Liver (tissue), 9 donors: Measurements from ENCODE around the gene ACTRT2. TPM values are rescaled to one million over a fixed set of nuclear protein-coding genes. Genes with fewer than 3 reads are reported as not detected.

Experiments used
- DNase-seq: peaks from one replicate; pipeline ENCODE4 v3.0.0-alpha.2; 2017; ENCODE audit warnings: low spot score
- H3K27ac ChIP-seq, 2 donors: one replicate each; pipeline ENCODE4 v1.7.0; 2013; ENCODE audit warnings: inconsistent platforms in 2 of 2, low read length in 2 of 2, control low read depth in 1 of 2, low read depth in 1 of 2, mild to moderate bottlenecking in 1 of 2
- H3K27me3 ChIP-seq, 4 donors: one replicate each; pipeline versions ENCODE4 v1.6.1 to v1.7.0; 2013; ENCODE audit warnings: low read length in 3 of 4, inconsistent platforms in 1 of 4, mild to moderate bottlenecking in 1 of 4, moderate library complexity in 1 of 4; ENCODE audit not compliant: control insufficient read depth in 4 of 4, insufficient read depth in 4 of 4
- H3K36me3 ChIP-seq, 4 donors: one replicate each; pipeline versions ENCODE4 v1.6.1 to v1.7.0; 2013; ENCODE audit warnings: low read length in 3 of 4, mild to moderate bottlenecking in 3 of 4, low read depth in 1 of 4, moderate library complexity in 1 of 4; ENCODE audit not compliant: control insufficient read depth in 4 of 4, insufficient read depth in 3 of 4
- H3K4me1 ChIP-seq, 4 donors: one replicate each; pipeline versions ENCODE4 v1.6.1 to v1.7.0; 2013; ENCODE audit warnings: low read length in 3 of 4, mild to moderate bottlenecking in 3 of 4, moderate library complexity in 1 of 4; ENCODE audit not compliant: control insufficient read depth in 4 of 4, insufficient read depth in 4 of 4
- H3K4me3 ChIP-seq, 3 donors: one replicate each; pipeline versions ENCODE4 v1.6.1 to v1.7.0; 2013; ENCODE audit warnings: low read length in 3 of 3, control low read depth in 1 of 3, low read depth in 1 of 3, mild to moderate bottlenecking in 1 of 3
- H3K9ac ChIP-seq, 2 donors: one replicate each; pipeline ENCODE4 v1.7.0; 2013; ENCODE audit warnings: low read length in 2 of 2, mild to moderate bottlenecking in 2 of 2, moderate library complexity in 2 of 2, control low read depth in 1 of 2, low read depth in 1 of 2
- H3K9me3 ChIP-seq, 4 donors: one replicate each; pipeline versions ENCODE4 v1.6.1 to v1.7.0; 2013; ENCODE audit warnings: low read length in 3 of 4; ENCODE audit not compliant: control insufficient read depth in 4 of 4
- FOXA1 ChIP-seq: IDR thresholded peaks from 2 replicates; pipeline ENCODE4 v1.6.1; 2016; ENCODE audit warnings: antibody characterized with exemption
- FOXA2 ChIP-seq: IDR thresholded peaks from 2 replicates; pipeline ENCODE4 v1.6.1; 2016; ENCODE audit warnings: antibody characterized with exemption
- GABPA ChIP-seq, 2 donors: IDR thresholded peaks in 1 of 2; conservative IDR thresholded peaks in 1 of 2; 2 replicates each; pipeline ENCODE4 v1.6.1; 2016; ENCODE audit warnings: antibody characterized with exemption in 2 of 2, mild to moderate bottlenecking in 1 of 2, moderate library complexity in 1 of 2
- HNF4A ChIP-seq, 2 donors: conservative IDR thresholded peaks; 2 replicates each; pipeline ENCODE4 v1.6.1; 2016; ENCODE audit warnings: antibody characterized with exemption in 2 of 2, mild to moderate bottlenecking in 2 of 2
- HNF4G ChIP-seq: IDR thresholded peaks from 2 replicates; pipeline ENCODE4 v1.6.1; 2016; ENCODE audit warnings: antibody characterized with exemption
- JUND ChIP-seq, 2 donors: IDR thresholded peaks; 2 replicates each; pipeline ENCODE4 v1.6.1; 2016; ENCODE audit warnings: antibody characterized with exemption in 2 of 2
- RAD21 ChIP-seq, 2 donors: IDR thresholded peaks; 2 replicates each; pipeline ENCODE4 v1.6.1; 2016; ENCODE audit warnings: antibody characterized with exemption in 2 of 2, mild to moderate bottlenecking in 2 of 2
- RXRA ChIP-seq, 2 donors: IDR thresholded peaks; 2 replicates each; pipeline ENCODE4 v1.6.1; 2017 to 2018; ENCODE audit warnings: antibody characterized with exemption in 2 of 2, mild to moderate bottlenecking in 1 of 2
- SP1 ChIP-seq: IDR thresholded peaks from 2 replicates; pipeline ENCODE4 v1.6.1; 2018; ENCODE audit warnings: antibody characterized with exemption, mild to moderate bottlenecking
- TAF1 ChIP-seq: conservative IDR thresholded peaks from 2 replicates; pipeline ENCODE4 v1.6.1; 2016; ENCODE audit warnings: antibody characterized with exemption, mild to moderate bottlenecking
- WGBS: extraction: QIAGEN DNeasy Blood & Tissue Kit; methylation state at CpG from one replicate; pipeline ENCODE4 v1.1.7; 2013; 5-methylcytosine and 5-hydroxymethylcytosine counted together
- polyA plus RNA-seq, 2 donors: library from polyadenylated mRNA; stranded (reverse) in 1 of 2; unstranded in 1 of 2; fragments of 200-250 nt in 1 of 2; fragments of >200 nt in 1 of 2; fragmentation: Nextera tagmentation in 1 of 2; extraction: Ambion mirVana in 1 of 2; gene quantifications; one replicate each; pipeline versions ENCODE4 v1.2.1 to v1.2.3, GENCODE V29; 2013 to 2015
- total RNA-seq, 2 donors: library from RNA; depleted of rRNA; stranded (reverse); fragments of >200 nt; gene quantifications; one replicate each; pipeline ENCODE4 v1.2.3, GENCODE V29; 2014
- TF ChIP-seq, protein P1 (sequence below): IDR thresholded peaks from 2 replicates; pipeline ENCODE4 v1.6.1; 2016; ENCODE audit warnings: antibody characterized with exemption
- TF ChIP-seq, protein P2 (sequence below): IDR thresholded peaks from 2 replicates; pipeline ENCODE4 v1.6.1; 2016; ENCODE audit warnings: antibody characterized with exemption
- TF ChIP-seq, protein P3 (sequence below): fragments of 150-350 bp; IDR thresholded peaks from 2 replicates; pipeline ENCODE4 v1.5.1; 2017; ENCODE audit warnings: improper control_type of control experiment, low read depth, low read length; ENCODE audit not compliant: missing input control
- TF ChIP-seq, protein P4 (sequence below): IDR thresholded peaks from 2 replicates; pipeline ENCODE4 v1.6.1; 2016; ENCODE audit warnings: antibody characterized with exemption
- TF ChIP-seq, protein P5 (sequence below): IDR thresholded peaks from 2 replicates; pipeline ENCODE4 v1.6.1; 2016; ENCODE audit warnings: antibody characterized with exemption, mild to moderate bottlenecking
- donor health status: healthy.
- donor health status: healthy.
- donor health status: healthy.
- donor health status: healthy.
- donor health status: healthy.

ACTRT2 gene
- total and polyA plus RNA-seq, 4 donors: not detected

DNA sequence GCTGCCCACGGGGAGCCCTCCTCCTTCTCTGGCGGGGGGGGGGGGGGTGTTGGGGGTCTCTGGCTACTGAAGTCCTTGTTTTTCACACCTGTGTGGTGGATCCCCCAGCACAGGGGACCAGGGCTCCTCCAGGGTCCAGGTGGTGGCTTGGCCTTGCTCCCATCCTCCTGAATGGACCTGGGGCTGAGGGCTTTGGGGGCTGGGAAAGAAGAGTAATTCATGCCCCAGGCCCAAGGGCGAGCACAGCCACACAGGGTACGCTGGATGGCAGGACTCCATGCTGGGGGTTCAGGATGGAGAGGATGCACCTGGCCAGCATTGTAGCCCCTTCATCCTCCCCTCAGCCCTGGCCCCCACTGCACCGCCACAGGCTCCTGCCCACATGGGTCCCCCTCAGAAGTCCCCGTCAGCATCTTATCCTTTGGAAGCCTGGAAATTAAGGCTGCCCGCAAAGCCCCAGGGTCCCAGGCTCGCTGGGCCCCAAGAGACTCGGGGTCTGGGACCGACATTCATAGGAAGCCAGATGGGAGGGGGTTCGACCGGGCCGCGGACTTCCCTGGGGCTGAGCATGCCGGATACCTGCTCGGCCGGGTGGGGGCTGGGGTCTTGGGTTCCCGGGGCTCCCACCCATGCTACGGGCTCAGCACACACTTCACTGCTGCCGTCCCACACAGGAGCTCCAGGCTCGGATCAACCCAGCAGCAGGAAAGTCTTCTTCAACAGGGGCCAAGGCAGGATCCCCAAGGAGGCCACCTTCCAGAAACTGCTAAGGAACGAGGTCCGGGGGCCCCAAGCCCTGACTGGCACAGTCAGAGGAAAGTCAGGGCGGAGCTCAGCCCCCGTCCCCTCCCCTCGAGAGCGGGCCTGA, 49.0 kb upstream of the ACTRT2 start:
- no peak overlapping the region for H3K4me3 ChIP-seq
- no peaks in the 10 kb centered on the region for H3K9me3 ChIP-seq
- 81% methylated on average over 27 of the region's 27 CpGs for WGBS
- H3K27me3 ChIP-seq: no peaks in the 10 kb centered on the region
- no peaks in the 10 kb centered on the region for H3K4me1 ChIP-seq
- no peak overlapping the region for H3K27ac ChIP-seq
- TF ChIP-seq FOXA1 (no peak), FOXA2 (no peak), RAD21 (IDR thresholded peaks at IDR 0.05) (no peak)
- TF ChIP-seq, protein P1, sequence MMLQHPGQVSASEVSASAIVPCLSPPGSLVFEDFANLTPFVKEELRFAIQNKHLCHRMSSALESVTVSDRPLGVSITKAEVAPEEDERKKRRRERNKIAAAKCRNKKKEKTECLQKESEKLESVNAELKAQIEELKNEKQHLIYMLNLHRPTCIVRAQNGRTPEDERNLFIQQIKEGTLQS: no peak
- no peak for DNase-seq
- H3K36me3 ChIP-seq: no peaks in the 10 kb centered on the region
- H3K9ac ChIP-seq: no peak overlapping the region

DNA sequence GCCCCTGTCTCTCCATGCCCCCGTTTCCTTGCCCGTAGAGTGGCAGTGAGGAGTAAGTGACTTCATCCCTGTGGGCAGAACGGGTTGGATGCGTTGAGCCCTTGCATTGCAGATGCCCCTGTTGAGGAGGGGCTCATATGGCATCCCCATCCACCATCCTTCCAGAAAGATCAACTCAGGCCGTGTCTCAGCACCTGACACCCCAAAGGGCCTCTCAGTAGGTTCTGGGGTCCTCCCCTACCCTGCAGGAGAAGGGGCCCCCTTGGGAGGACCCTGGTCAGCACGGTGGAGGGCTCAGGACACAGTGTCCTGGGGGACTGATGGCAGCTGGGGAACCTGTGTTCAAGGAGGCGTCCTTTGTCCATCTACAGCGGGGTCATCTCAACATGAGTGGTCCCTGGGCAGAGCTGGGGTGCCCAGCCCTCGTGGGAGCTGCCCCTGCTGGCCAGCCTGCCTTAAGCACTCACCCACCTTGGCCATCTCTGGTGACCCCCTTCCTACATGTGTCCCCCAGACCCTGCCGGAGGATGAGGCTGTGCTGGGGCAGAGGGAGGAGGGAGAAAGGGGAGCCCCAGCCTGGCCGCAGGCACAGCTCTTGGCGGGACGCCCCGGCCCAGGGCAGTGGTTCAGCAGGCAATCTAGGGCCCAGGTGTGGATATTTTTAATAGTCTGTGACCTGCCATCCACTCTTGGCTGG, 48.2 kb upstream of the ACTRT2 start:
- DNase-seq: no peak
- no peaks in the 10 kb centered on the region for H3K4me1 ChIP-seq
- H3K4me3 ChIP-seq: no peak overlapping the region
- 74% methylated on average over 14 of the region's 14 CpGs for WGBS
- H3K27me3 ChIP-seq: no peaks in the 10 kb centered on the region
- TF ChIP-seq JUND (IDR thresholded peaks at IDR 0.05): no peak
- H3K9ac ChIP-seq: no peak overlapping the region
- no peaks in the 10 kb centered on the region for H3K9me3 ChIP-seq
- H3K27ac ChIP-seq: no peak overlapping the region
- no peaks in the 10 kb centered on the region for H3K36me3 ChIP-seq

DNA sequence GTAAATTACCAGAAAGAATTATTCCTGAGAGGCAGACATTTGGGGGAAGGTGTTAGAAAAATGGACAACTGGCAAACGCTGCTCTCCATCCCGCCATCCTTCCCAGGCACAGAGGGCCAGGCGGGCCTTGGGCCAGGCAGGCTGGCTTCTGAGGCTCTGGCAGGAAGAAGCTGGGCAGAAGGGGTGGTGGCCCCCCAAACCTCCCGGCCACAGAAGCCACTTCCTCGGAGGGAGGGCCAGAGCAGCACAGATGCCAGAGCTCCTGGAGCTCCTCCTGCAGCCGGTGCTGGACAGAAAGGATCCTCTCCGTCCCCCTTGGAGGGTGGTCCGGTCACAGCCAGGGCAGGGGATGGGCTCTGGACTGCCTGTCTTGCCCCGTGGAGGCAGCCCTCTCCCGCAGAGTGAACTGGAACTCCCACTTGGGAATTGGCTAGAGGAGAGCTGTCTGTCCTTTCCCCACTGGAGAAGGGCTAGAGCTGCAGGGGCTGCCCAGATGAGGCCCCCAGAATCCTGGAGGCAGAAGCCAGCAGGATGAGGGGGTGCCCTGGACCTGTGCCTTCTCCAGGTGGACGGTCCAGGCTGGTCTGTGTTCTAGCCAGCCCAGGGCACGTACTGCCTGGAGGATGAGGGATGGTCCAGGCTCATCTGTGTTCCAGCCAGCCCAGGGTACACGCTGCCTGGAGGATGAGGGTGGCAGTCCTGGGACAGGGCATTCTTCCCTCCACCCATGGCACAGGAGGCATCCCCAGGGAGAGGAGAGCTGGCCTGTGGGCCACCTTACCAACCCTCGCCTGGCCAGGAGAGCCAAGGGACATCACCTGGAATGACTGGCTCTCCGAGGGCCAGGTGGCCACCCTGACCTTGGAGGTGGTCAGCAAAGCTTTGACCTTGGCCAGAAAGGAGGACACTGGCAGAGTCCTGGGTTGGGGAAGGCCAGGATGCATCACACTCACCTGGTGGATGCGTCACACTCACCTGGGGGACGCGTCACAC, 47.4 kb upstream of the ACTRT2 start:
- Histone ChIP-seq H3K27me3 (no peaks in the 10 kb centered on the region), H3K4me1 (no peaks in the 10 kb centered on the region), H3K36me3 (no peaks in the 10 kb centered on the region), H3K9me3 (no peaks in the 10 kb centered on the region), H3K27ac (no peak overlapping the region), H3K9ac (no peak overlapping the region), H3K4me3 (no peak overlapping the region)
- no peak for DNase-seq
- TF ChIP-seq RAD21 (IDR thresholded peaks at IDR 0.05): no peak
- TF ChIP-seq FOXA2: no peak
- TF ChIP-seq, protein P2, sequence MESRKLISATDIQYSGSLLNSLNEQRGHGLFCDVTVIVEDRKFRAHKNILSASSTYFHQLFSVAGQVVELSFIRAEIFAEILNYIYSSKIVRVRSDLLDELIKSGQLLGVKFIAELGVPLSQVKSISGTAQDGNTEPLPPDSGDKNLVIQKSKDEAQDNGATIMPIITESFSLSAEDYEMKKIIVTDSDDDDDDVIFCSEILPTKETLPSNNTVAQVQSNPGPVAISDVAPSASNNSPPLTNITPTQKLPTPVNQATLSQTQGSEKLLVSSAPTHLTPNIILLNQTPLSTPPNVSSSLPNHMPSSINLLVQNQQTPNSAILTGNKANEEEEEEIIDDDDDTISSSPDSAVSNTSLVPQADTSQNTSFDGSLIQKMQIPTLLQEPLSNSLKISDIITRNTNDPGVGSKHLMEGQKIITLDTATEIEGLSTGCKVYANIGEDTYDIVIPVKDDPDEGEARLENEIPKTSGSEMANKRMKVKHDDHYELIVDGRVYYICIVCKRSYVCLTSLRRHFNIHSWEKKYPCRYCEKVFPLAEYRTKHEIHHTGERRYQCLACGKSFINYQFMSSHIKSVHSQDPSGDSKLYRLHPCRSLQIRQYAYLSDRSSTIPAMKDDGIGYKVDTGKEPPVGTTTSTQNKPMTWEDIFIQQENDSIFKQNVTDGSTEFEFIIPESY: no peak
- TF ChIP-seq, protein P1: no peak
- TF ChIP-seq, protein P3, sequence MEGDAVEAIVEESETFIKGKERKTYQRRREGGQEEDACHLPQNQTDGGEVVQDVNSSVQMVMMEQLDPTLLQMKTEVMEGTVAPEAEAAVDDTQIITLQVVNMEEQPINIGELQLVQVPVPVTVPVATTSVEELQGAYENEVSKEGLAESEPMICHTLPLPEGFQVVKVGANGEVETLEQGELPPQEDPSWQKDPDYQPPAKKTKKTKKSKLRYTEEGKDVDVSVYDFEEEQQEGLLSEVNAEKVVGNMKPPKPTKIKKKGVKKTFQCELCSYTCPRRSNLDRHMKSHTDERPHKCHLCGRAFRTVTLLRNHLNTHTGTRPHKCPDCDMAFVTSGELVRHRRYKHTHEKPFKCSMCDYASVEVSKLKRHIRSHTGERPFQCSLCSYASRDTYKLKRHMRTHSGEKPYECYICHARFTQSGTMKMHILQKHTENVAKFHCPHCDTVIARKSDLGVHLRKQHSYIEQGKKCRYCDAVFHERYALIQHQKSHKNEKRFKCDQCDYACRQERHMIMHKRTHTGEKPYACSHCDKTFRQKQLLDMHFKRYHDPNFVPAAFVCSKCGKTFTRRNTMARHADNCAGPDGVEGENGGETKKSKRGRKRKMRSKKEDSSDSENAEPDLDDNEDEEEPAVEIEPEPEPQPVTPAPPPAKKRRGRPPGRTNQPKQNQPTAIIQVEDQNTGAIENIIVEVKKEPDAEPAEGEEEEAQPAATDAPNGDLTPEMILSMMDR: no peak
- TF ChIP-seq, protein P4, sequence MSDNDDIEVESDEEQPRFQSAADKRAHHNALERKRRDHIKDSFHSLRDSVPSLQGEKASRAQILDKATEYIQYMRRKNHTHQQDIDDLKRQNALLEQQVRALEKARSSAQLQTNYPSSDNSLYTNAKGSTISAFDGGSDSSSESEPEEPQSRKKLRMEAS: no peak
- TF ChIP-seq TAF1: no peak
- no peak for TF ChIP-seq RXRA (IDR thresholded peaks at IDR 0.05)
- TF ChIP-seq HNF4G: no peak
- TF ChIP-seq, protein P5, sequence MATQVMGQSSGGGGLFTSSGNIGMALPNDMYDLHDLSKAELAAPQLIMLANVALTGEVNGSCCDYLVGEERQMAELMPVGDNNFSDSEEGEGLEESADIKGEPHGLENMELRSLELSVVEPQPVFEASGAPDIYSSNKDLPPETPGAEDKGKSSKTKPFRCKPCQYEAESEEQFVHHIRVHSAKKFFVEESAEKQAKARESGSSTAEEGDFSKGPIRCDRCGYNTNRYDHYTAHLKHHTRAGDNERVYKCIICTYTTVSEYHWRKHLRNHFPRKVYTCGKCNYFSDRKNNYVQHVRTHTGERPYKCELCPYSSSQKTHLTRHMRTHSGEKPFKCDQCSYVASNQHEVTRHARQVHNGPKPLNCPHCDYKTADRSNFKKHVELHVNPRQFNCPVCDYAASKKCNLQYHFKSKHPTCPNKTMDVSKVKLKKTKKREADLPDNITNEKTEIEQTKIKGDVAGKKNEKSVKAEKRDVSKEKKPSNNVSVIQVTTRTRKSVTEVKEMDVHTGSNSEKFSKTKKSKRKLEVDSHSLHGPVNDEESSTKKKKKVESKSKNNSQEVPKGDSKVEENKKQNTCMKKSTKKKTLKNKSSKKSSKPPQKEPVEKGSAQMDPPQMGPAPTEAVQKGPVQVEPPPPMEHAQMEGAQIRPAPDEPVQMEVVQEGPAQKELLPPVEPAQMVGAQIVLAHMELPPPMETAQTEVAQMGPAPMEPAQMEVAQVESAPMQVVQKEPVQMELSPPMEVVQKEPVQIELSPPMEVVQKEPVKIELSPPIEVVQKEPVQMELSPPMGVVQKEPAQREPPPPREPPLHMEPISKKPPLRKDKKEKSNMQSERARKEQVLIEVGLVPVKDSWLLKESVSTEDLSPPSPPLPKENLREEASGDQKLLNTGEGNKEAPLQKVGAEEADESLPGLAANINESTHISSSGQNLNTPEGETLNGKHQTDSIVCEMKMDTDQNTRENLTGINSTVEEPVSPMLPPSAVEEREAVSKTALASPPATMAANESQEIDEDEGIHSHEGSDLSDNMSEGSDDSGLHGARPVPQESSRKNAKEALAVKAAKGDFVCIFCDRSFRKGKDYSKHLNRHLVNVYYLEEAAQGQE: no peak
- TF ChIP-seq SP1: no peak
- no peak for TF ChIP-seq HNF4A (conservative IDR thresholded peaks at IDR 0.05)
- no peak for TF ChIP-seq GABPA (IDR thresholded peaks at IDR 0.05 in 1 of 2, conservative IDR thresholded peaks at IDR 0.05 in 1 of 2)
- 59% methylated on average over 18 of the region's 18 CpGs for WGBS
